ENCODE measurements around the gene RUNX1. TPM values are rescaled to one million over a fixed set of nuclear protein-coding genes. Genes with fewer than 3 reads are reported as not detected.

The RUNX1 gene
- total RNA-seq, 2 donors from 2014 or later, result 3.8 to 7.6 TPM

DNA sequence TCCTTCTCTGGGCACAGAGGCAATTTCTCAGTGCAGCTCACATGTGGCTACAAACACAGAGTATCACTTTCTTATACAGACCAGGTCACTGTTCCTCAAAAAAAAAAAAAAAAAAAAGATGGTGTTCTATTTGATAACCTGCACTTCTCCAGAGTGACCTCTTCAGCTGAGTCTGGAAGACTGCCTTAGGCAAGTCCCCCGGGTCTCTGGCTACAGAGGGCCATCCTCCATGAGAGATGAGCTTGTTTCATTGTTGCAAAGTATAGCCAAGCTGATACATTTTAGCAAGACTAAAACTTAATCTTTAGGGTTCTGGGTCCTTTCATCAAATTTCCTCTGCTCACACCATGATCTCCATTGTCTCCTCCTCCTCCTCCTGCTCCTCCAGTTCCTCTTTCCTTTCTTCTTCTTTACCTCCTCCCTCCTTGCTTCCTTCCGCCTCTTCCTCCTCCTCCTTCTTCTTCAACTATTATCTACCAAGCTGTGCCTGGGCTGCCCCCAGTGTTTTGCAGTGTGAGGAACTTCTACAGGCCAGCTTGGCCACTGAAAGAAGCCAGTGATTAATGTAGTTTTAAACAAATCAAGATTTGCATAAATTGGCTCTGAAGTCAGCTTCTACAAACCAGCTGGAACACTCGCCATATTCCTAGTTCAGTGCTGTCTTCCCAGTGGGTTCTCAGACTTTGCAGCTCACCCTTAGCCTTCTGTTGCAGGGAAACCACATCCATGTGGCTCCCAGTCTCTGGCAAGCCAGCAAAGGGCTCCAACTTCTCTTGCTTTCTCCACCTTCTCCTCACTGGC lies 139.4 kb downstream of the RUNX1 start:
- no peak for DNase-seq (ENCODE audit: low spot score)
- Histone ChIP-seq H3K4me3 (no peak overlapping the region), H3K36me3 (no peaks in the 10 kb centered on the region), H3K4me1 (peaks cover 0 to 6% of the 10 kb centered on the region in 2 donors), H3K9me3 (no peaks in the 10 kb centered on the region), H3K27me3 (no peaks in the 10 kb centered on the region), H3K27ac (no peak overlapping the region)
- TF ChIP-seq, protein P1, sequence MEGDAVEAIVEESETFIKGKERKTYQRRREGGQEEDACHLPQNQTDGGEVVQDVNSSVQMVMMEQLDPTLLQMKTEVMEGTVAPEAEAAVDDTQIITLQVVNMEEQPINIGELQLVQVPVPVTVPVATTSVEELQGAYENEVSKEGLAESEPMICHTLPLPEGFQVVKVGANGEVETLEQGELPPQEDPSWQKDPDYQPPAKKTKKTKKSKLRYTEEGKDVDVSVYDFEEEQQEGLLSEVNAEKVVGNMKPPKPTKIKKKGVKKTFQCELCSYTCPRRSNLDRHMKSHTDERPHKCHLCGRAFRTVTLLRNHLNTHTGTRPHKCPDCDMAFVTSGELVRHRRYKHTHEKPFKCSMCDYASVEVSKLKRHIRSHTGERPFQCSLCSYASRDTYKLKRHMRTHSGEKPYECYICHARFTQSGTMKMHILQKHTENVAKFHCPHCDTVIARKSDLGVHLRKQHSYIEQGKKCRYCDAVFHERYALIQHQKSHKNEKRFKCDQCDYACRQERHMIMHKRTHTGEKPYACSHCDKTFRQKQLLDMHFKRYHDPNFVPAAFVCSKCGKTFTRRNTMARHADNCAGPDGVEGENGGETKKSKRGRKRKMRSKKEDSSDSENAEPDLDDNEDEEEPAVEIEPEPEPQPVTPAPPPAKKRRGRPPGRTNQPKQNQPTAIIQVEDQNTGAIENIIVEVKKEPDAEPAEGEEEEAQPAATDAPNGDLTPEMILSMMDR (IDR thresholded peaks at IDR 0.05), result no peak

DNA sequence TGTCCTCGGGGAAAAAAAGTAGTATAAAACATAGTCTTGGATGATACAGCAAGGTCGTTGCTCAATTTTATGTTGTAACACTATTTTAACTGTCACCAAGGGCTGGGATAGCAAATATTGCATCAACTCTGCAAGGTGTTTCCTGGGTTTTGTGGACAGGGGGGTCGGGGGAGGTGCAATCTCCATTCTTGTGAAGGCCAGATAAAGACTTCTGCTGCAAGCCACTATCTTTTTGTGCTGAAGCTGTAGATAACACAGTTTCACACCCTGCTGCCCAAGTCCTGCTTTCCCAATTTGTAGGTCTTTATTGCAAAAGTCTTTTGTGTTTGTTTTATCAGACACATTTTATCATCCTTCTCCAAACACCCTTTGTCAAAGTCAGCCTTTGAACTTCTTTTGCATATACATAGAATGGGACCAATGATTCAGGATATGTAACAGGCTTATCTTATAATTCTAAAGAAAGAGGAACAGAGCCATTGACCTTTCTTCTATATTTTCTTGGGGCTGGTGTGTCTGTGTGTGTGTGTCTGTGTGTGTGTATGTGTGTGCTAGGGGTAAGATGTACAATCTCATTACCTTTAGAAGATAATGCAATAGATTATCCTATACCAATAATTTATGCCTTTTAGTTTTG lies 140.6 kb downstream of the RUNX1 start:
- TF ChIP-seq, protein P1 (IDR thresholded peaks at IDR 0.05), result no peak
- DNase-seq (ENCODE audit: low spot score), result no peak
- peaks cover 0 to 6% of the 10 kb centered on the region in 2 donors for H3K4me1 ChIP-seq
- no peak overlapping the region for H3K4me3 ChIP-seq
- no peak overlapping the region for H3K27ac ChIP-seq
- H3K27me3 ChIP-seq, result no peaks in the 10 kb centered on the region
- H3K9me3 ChIP-seq, result no peaks in the 10 kb centered on the region
- no peaks in the 10 kb centered on the region for H3K36me3 ChIP-seq

DNA sequence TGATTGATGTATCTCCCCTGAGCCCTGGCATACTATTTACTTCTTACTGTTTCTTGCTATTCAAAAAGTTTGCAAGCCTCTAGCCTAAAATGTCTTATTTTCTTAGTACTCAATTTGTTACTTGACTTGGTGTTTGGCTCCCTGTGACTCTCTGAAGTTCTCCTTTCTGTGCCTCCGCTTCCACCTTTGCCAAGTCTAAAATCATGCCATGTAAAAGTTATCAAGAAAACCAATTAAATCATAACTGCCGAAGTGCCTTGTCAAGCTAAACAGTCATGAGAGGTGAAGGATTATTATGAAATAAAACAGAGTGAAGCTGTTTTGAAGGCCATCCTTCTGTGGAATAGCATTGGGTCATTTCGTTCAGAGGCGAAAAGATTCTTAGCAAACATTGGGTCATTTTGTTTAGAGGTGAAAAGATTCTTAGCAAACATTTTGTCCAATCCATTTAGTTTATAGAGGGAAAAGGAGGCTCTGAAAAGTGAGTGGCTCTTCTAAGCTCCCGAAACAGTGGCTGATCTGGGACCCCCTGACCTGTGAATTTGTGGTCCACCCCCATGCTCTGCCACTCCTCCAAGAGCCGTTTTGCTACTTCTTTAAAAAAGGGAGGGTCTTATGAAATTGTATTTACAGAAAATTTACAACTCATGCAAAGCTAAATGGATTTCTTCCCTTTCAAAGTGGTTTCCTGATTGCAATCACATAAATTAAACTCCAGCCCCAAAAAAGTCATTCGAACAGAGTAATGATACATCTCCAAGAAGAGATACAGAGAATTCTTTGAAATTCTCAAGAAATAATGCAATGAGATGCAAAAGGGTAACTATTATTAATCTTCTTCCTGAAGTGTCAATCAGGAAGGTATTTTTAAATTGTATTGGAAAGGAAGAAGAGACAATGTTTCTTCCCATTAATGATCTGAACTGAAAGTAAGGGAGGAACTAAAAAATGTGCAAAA lies 141.4 kb downstream of the RUNX1 start:
- no peak overlapping the region for H3K27ac ChIP-seq
- TF ChIP-seq, protein P1 (IDR thresholded peaks at IDR 0.05), result no peak
- peaks cover 0 to 6% of the 10 kb centered on the region in 2 donors for H3K4me1 ChIP-seq
- no peaks in the 10 kb centered on the region for H3K27me3 ChIP-seq
- no peaks in the 10 kb centered on the region for H3K36me3 ChIP-seq
- H3K4me3 ChIP-seq, result no peak overlapping the region
- no peaks in the 10 kb centered on the region for H3K9me3 ChIP-seq
- no peak for DNase-seq (ENCODE audit: low spot score)

DNA sequence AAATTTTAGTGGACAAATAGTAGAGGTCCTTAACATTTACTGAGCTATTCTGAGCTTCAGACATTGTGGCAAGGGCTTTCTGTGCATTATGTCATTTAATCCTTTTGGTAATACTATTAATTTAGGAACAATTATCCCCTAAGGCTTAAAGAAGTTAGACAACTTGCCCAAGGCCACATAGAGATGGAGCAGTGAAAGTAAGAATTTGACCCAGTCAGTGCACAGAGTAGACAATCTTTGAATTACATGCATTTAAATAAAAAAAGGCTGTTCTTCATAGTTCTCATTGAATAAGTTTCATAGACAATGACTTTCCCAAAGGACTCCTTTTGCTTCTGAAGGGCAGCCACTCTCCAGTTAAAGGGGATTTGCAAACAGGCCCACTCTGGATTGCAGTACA lies 142.7 kb downstream of the RUNX1 start:
- no peak overlapping the region for H3K27ac ChIP-seq
- H3K27me3 ChIP-seq, result no peaks in the 10 kb centered on the region
- no peak overlapping the region for H3K4me3 ChIP-seq
- H3K36me3 ChIP-seq, result no peaks in the 10 kb centered on the region
- TF ChIP-seq, protein P1 (IDR thresholded peaks at IDR 0.05), result no peak
- peaks cover 0 to 6% of the 10 kb centered on the region in 2 donors for H3K4me1 ChIP-seq
- H3K9me3 ChIP-seq, result no peaks in the 10 kb centered on the region
- no peak for DNase-seq (ENCODE audit: low spot score)

DNA sequence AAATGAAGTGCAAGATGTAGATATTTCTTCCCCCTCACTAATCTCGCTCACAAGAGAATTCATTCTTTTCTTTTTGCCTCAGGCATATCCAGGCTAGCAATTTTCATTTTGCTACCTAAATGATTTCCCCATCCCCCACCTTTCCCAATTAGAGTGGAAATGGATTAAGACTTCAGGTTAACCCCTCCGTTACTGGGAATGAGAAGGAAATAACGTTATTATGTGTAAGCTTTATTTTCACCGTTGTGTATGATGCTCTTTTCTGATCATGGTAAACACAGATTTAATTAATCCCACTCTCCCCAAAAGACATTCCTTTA lies 143.9 kb downstream of the RUNX1 start:
- H3K27me3 ChIP-seq, result no peaks in the 10 kb centered on the region
- no peaks in the 10 kb centered on the region for H3K9me3 ChIP-seq
- no peak overlapping the region for H3K4me3 ChIP-seq
- H3K4me1 ChIP-seq, result peaks cover 0 to 6% of the 10 kb centered on the region in 2 donors
- H3K36me3 ChIP-seq, result no peaks in the 10 kb centered on the region
- DNase-seq (ENCODE audit: low spot score), result no peak
- H3K27ac ChIP-seq, result no peak overlapping the region
- TF ChIP-seq, protein P1 (IDR thresholded peaks at IDR 0.05), result no peak

All from right atrium auricular region (tissue), 2 donors.